Lung (tissue), 12 donors: ENCODE measurements around the gene MDFI. TPM values are rescaled to one million over a fixed set of nuclear protein-coding genes. Genes with fewer than 3 reads are reported as not detected.

ENCODE experiments used
- ATAC-seq: fragments of 200-7000 bp; cut with Tn5 transposase; one replicate; pipeline ENCODE4 v1.9.1; 2020; ENCODE audit warnings: moderate number of reproducible peaks; ENCODE audit not compliant: insufficient read depth, low FRiP score
- DNase-seq, 3 donors: peaks; one replicate each; pipeline ENCODE4 v3.0.0-alpha.2; 2013 to 2017
- H3K27ac ChIP-seq, 2 donors: one replicate each; pipeline ENCODE4 v1.5.1; 2013; ENCODE audit warnings: mild to moderate bottlenecking in 2 of 2, moderate library complexity in 2 of 2, control low read depth in 1 of 2, inconsistent platforms in 1 of 2, low read depth in 1 of 2, low read length in 1 of 2
- H3K27me3 ChIP-seq, 3 donors: one replicate each; pipeline ENCODE4 v1.5.1; 2013; ENCODE audit warnings: low read length in 2 of 3; ENCODE audit not compliant: control insufficient read depth in 3 of 3, insufficient read depth in 3 of 3
- H3K36me3 ChIP-seq, 4 donors: one replicate each; pipeline ENCODE4 v1.5.1; 2013; ENCODE audit warnings: low read length in 4 of 4, mild to moderate bottlenecking in 1 of 4, moderate library complexity in 1 of 4; ENCODE audit not compliant: control insufficient read depth in 4 of 4, insufficient read depth in 4 of 4
- H3K4me1 ChIP-seq, 5 donors: one replicate each; pipeline ENCODE4 v1.5.1; 2013; ENCODE audit warnings: low read length in 5 of 5, mild to moderate bottlenecking in 2 of 5, moderate library complexity in 1 of 5; ENCODE audit not compliant: control insufficient read depth in 5 of 5, insufficient read depth in 5 of 5
- H3K4me3 ChIP-seq: one replicate; pipeline ENCODE4 v1.5.1; 2013; ENCODE audit warnings: mild to moderate bottlenecking, control low read depth, moderate library complexity
- H3K9ac ChIP-seq, 2 donors: one replicate each; pipeline ENCODE4 v1.5.1; 2013; ENCODE audit warnings: low read length in 2 of 2, control low read depth in 1 of 2; ENCODE audit not compliant: insufficient read depth in 1 of 2
- H3K9me3 ChIP-seq, 4 donors: one replicate each; pipeline ENCODE4 v1.5.1; 2013; ENCODE audit warnings: low read length in 3 of 4, mild to moderate bottlenecking in 1 of 4, moderate library complexity in 1 of 4; ENCODE audit not compliant: control insufficient read depth in 4 of 4, insufficient read depth in 3 of 4
- WGBS, 2 donors: extraction: QIAGEN DNeasy Blood & Tissue Kit; methylation state at CpG; one replicate each; pipeline ENCODE4 v1.1.7; 2013; 5-methylcytosine and 5-hydroxymethylcytosine counted together
- polyA plus RNA-seq, 2 donors: library from polyadenylated mRNA; stranded (reverse); fragments of 200-250 nt; gene quantifications; one replicate each; pipeline ENCODE4 v1.2.1, GENCODE V29; 2013
- total RNA-seq, 2 donors: library from RNA; depleted of rRNA in 1 of 2; stranded (reverse); fragments of >200 nt in 1 of 2; gene quantifications; one replicate each; pipeline ENCODE4 v1.2.1, GENCODE V29; 2014 to 2021
- TF ChIP-seq, protein P1 (sequence below): IDR thresholded peaks from 2 replicates; pipeline ENCODE4 v1.5.1; 2012; ENCODE audit warnings: mild to moderate bottlenecking; ENCODE audit errors: control extremely low read depth, extremely low read depth
- donor health status: control.
- donor health status: control.
- donor health status: Bipolar disorder and iron deficiency.
- donor health status: healthy.
- donor health status: DM: yes; HTN: yes; CAD: no.

The MDFI gene
- total and polyA plus RNA-seq, 4 donors = 16.4 to 36.4 (median 21.9) TPM

DNA sequence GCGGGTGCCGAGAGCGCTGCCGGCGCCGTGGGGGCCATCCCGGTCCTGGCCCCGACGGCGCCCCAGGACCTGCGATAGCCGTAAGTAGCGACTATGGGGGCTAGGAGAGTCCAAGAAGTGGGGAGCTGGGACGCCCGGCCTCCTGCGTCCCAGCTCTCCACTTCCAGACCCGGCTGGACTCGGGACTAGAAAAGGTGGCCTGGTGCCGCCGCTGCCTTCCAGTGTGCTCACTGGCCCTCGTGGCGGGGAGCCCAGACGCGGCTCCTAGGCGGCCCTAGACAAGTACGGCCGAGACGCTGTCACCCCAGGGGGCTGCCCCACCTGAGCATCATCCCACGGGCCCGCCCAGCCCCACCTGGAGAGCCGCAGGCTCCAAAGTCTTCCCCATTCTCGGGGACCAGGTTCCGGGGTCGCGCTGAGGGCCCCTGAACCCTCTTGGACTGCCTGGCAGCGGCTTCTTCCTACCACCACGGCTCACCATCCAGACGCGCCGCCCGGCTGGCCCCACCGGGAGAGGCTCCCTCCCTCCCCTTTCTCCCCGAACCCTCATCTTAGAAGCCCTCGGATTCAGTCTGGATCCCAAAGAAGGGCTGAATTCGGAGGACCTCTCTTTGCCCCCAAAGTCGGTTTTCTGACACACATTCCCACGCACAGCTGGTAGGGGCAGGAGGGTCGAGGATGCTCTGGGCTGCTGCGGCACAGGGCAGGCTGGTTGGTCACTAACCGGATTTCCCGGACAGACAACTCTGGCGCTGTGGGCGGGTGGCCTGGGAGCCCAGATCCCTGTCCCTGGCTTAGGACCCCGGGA, 870 bp upstream of the MDFI start:
- DNase-seq = peak in 2 of 3 donors; percentile 38 to 42
- H3K36me3 ChIP-seq = peaks cover 0 to 7% (median 0%) of the 10 kb centered on the region in 4 donors
- TF ChIP-seq, protein P1, sequence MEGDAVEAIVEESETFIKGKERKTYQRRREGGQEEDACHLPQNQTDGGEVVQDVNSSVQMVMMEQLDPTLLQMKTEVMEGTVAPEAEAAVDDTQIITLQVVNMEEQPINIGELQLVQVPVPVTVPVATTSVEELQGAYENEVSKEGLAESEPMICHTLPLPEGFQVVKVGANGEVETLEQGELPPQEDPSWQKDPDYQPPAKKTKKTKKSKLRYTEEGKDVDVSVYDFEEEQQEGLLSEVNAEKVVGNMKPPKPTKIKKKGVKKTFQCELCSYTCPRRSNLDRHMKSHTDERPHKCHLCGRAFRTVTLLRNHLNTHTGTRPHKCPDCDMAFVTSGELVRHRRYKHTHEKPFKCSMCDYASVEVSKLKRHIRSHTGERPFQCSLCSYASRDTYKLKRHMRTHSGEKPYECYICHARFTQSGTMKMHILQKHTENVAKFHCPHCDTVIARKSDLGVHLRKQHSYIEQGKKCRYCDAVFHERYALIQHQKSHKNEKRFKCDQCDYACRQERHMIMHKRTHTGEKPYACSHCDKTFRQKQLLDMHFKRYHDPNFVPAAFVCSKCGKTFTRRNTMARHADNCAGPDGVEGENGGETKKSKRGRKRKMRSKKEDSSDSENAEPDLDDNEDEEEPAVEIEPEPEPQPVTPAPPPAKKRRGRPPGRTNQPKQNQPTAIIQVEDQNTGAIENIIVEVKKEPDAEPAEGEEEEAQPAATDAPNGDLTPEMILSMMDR = no peak
- H3K27me3 ChIP-seq = no peaks in the 10 kb centered on the region
- H3K9me3 ChIP-seq = no peaks in the 10 kb centered on the region
- H3K4me3 ChIP-seq = no peak overlapping the region
- H3K27ac ChIP-seq = peak overlapping the region in 1 of 2 donors; percentile 24
- 11 to 15% methylated on average over 44 to 54 of the region's 54 CpGs for WGBS, 2 donors
- peaks cover 0 to 76% (median 39%) of the 10 kb centered on the region in 5 donors for H3K4me1 ChIP-seq
- ATAC-seq = peak; percentile 5
- peak overlapping the region; percentile 8 to 40 for H3K9ac ChIP-seq

DNA sequence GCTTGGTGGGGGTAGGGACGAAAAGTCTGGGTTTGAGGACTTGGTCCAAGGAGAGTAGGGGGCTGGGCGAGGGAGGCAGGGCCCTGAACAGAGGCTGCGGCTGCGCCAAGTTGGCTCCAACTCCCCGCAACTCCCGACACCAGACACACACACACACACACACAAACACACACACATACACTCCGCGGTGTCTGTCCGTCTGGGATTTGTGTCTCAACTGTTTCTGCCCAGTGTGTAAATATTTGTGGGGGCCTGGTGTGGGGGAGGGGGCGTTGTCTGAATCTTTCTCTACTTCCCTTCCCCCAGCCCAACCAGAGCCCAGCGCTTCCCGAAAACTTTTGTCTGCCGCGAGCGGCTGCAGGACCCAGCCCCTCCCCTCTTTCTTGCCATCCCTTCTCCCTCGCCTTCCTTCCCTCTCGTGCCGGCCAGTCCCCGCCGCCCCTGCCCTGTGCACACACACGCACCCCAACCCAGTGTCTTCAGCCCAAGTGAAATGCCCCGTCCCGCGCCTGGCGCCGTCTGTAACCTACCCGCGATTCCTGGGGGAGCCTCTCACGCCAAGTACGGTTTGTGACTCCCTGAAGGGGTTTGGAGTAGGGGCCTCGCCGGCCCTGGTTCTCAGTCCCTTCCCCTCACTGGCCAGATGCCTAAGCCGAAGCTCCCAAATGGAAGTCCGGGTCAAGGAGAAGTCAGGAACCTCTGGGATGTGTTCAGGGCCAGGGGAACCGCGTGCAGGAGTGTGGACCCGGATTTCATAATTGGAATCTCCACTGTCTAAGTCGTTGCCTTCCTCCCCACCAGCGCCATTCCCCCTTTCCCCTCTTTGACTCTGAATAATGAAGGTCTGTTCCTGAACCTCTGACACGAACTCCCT, 904 bp downstream of the MDFI start:
- 23 to 27% methylated on average over 38 to 40 of the region's 40 CpGs for WGBS, 2 donors
- Histone ChIP-seq H3K9ac (peak overlapping the region in 1 of 2 donors; percentile 42), H3K27me3 (no peaks in the 10 kb centered on the region), H3K36me3 (peaks cover 0 to 16% (median 4%) of the 10 kb centered on the region in 4 donors), H3K27ac (peak overlapping the region in 1 of 2 donors; percentile 34), H3K4me1 (peaks cover 0 to 75% (median 39%) of the 10 kb centered on the region in 5 donors), H3K9me3 (no peaks in the 10 kb centered on the region), H3K4me3 (no peak overlapping the region)
- DNase-seq = peak; percentile 89 to 97 (median 95)
- TF ChIP-seq, protein P1 = no peak
- ATAC-seq = no peak

DNA sequence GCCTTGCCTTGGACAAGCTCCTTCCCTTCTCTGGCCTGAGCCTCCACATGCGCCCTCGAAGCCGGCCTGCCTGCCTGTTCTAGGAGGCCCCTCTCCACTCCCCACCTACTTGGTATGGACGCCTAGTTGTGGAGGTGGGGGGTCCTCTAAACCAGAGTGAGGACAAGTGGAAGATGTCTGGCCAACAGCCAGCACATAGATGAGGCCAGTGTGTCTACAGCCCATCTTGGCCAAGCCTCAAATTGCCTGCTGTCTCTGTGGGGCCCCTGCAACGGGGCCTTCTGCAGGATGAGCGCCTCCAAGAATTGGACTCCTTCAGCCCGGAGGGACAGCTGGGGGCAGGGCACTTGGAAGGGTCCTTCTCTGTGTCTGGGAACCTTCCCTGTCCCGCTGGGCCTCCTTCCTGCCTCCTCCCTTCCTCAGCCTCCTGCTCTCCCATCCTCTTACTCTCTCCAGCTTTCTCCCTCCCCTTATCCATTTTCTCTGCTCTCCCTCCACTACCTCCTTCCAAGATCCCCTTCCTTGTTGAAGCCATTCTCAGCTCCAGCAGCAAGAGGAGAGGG, 1.6 kb downstream of the MDFI start:
- no peaks in the 10 kb centered on the region for H3K27me3 ChIP-seq
- no peak overlapping the region for H3K4me3 ChIP-seq
- peak overlapping the region in 1 of 2 donors; percentile 9 for H3K27ac ChIP-seq
- H3K9me3 ChIP-seq = no peaks in the 10 kb centered on the region
- H3K4me1 ChIP-seq = peaks cover 0 to 75% (median 43%) of the 10 kb centered on the region in 5 donors
- no peak for ATAC-seq
- peak overlapping the region in 1 of 2 donors; percentile 42 for H3K9ac ChIP-seq
- TF ChIP-seq, protein P1 = no peak
- WGBS, 2 donors = 78 to 95% methylated on average over 6 to 8 of the region's 8 CpGs
- H3K36me3 ChIP-seq = peaks cover 0 to 19% (median 4%) of the 10 kb centered on the region in 4 donors
- peak; percentile 87 to 95 (median 92) for DNase-seq
